ENCODE results near the gene RFX2.

RFX2 gene

DNA sequence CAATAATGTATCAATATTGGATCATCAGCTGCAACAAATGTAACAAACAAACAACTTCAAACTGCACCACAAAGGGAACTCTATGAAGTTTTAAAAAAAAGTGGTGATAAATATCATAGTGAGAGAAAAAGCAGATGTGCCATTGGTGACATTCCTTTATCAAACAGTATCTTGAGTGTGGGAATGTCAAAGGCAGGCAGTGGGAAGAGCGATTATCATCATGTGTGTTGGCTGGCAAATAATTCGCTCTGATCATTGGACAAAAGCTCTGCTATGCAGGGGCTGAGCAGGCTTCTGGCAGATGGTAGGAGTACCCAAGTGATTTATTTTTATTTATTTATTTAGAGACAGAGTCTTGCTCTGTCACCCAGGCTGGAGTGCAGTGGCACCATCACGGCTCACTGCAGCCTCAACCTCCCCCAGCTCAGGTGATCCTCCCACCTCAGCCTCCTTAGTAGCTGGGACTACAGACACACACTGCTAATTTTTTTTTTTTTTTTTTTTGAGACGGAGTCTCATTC lies 76.5 kb downstream of the RFX2 start:
- H3K9ac ChIP-seq (ENCODE audit: low read length): no peak overlapping the region
- H3K4me2 ChIP-seq (ENCODE audit: low read depth, low read length, poor library complexity, severe bottlenecking): no peak overlapping the region
- H3K4me3 ChIP-seq (ENCODE audit: insufficient read depth, low read length, poor library complexity, severe bottlenecking): no peak overlapping the region
- TF ChIP-seq, protein P1, sequence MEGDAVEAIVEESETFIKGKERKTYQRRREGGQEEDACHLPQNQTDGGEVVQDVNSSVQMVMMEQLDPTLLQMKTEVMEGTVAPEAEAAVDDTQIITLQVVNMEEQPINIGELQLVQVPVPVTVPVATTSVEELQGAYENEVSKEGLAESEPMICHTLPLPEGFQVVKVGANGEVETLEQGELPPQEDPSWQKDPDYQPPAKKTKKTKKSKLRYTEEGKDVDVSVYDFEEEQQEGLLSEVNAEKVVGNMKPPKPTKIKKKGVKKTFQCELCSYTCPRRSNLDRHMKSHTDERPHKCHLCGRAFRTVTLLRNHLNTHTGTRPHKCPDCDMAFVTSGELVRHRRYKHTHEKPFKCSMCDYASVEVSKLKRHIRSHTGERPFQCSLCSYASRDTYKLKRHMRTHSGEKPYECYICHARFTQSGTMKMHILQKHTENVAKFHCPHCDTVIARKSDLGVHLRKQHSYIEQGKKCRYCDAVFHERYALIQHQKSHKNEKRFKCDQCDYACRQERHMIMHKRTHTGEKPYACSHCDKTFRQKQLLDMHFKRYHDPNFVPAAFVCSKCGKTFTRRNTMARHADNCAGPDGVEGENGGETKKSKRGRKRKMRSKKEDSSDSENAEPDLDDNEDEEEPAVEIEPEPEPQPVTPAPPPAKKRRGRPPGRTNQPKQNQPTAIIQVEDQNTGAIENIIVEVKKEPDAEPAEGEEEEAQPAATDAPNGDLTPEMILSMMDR (IDR thresholded peaks at IDR 0.05; ENCODE audit: insufficient read depth, low read length, poor library complexity, severe bottlenecking): no peak
- no peak for TF ChIP-seq EZH2phosphoT487 (conservative IDR thresholded peaks at IDR 0.05; ENCODE audit: low read length)
- no peaks in the 10 kb centered on the region for H3K36me3 ChIP-seq (ENCODE audit: low read length)
- no peaks in the 10 kb centered on the region for H3K9me2 ChIP-seq (replicated peaks; ENCODE audit: insufficient read depth, low read length)
- H3K79me2 ChIP-seq (ENCODE audit: insufficient read depth, low read length): no peaks in the 10 kb centered on the region
- H3F3A ChIP-seq (ENCODE audit: insufficient read depth): no peaks in the 10 kb centered on the region
- no peak overlapping the region for H3K27ac ChIP-seq (ENCODE audit: low read depth, low read length)
- no peaks in the 10 kb centered on the region for H3K27me3 ChIP-seq (ENCODE audit: low read length)
- H2AFZ ChIP-seq (ENCODE audit: low read depth, low read length, severe bottlenecking): no peak overlapping the region
- no peaks in the 10 kb centered on the region for H3K9me3 ChIP-seq (ENCODE audit: insufficient read depth, low read length)
- no peaks in the 10 kb centered on the region for H4K20me1 ChIP-seq (ENCODE audit: low read depth, low read length)

DNA sequence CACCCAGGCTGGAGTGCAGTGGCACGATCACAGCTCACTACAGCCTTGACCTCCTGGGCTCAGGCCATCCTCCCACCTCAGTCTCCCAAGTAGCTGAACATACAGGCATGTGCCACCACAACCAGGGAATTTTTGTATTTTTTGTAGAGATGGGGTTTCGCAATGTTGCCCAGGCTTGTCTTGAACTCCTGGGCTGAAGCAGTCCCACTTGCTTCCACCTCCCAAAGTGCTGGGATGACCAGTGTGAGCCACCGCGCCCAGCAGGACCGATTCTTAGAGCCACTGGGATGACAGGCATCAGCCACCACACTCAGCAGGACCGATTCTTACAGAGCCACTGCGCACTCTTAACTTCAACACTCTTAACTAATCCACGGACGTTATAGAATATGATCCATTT lies 77.5 kb downstream of the RFX2 start:
- Histone ChIP-seq H3K36me3 (ENCODE audit: low read length) (no peaks in the 10 kb centered on the region), H3K4me2 (ENCODE audit: low read depth, low read length, poor library complexity, severe bottlenecking) (no peak overlapping the region), H4K20me1 (ENCODE audit: low read depth, low read length) (no peaks in the 10 kb centered on the region), H3K27ac (ENCODE audit: low read depth, low read length) (no peak overlapping the region), H3K4me3 (ENCODE audit: insufficient read depth, low read length, poor library complexity, severe bottlenecking) (no peak overlapping the region), H3K27me3 (ENCODE audit: low read length) (no peaks in the 10 kb centered on the region), H3F3A (ENCODE audit: insufficient read depth) (no peaks in the 10 kb centered on the region), H3K79me2 (ENCODE audit: insufficient read depth, low read length) (no peaks in the 10 kb centered on the region), H3K9me3 (ENCODE audit: insufficient read depth, low read length) (no peaks in the 10 kb centered on the region), H2AFZ (ENCODE audit: low read depth, low read length, severe bottlenecking) (no peak overlapping the region), H3K9me2 (replicated peaks; ENCODE audit: insufficient read depth, low read length) (no peaks in the 10 kb centered on the region), H3K9ac (ENCODE audit: low read length) (no peak overlapping the region)
- TF ChIP-seq, protein P1 (IDR thresholded peaks at IDR 0.05; ENCODE audit: insufficient read depth, low read length, poor library complexity, severe bottlenecking): no peak
- TF ChIP-seq EZH2phosphoT487 (conservative IDR thresholded peaks at IDR 0.05; ENCODE audit: low read length): no peak

DNA sequence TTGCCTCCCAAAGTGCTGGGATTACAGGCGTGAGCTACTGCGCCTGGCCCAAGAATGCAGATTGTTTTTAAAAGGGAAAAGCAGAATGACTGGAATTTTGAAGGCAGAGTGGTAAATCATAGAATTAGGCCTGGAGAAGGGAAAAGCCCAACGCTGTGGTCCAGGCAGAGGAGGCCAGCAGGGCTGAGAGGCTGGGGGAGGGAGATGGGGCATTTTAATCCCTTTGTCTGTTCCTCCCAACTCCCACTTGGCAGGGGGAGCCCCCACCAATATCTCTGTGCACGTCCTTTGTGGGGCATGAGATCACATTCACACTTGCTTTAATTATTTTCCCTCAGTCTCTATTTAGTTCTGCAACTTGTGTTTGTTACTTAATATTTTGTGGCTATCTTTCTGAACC lies 77.9 kb downstream of the RFX2 start:
- TF ChIP-seq EZH2phosphoT487 (conservative IDR thresholded peaks at IDR 0.05; ENCODE audit: low read length): no peak
- Histone ChIP-seq H3K4me3 (ENCODE audit: insufficient read depth, low read length, poor library complexity, severe bottlenecking) (no peak overlapping the region), H3K4me2 (ENCODE audit: low read depth, low read length, poor library complexity, severe bottlenecking) (no peak overlapping the region)

DNA sequence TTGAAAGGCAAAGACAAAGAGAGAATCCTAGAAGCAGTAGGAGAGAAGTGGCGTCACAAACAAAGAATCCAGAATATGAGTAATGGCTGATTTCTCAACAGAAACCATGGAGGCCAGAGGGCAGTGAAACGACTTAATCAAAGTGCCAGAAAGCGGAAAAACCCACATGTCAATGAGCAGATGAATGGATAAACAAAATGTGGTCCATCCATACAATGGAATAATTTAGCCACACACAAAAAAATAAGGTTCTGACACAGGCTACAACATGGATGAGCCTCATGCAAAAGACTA lies 80.1 kb downstream of the RFX2 start:
- Histone ChIP-seq H3K9me3 (ENCODE audit: insufficient read depth, low read length) (no peaks in the 10 kb centered on the region), H3K27ac (ENCODE audit: low read depth, low read length) (no peak overlapping the region), H3F3A (ENCODE audit: insufficient read depth) (no peaks in the 10 kb centered on the region), H3K4me3 (ENCODE audit: insufficient read depth, low read length, poor library complexity, severe bottlenecking) (no peak overlapping the region), H3K9me2 (replicated peaks; ENCODE audit: insufficient read depth, low read length) (no peaks in the 10 kb centered on the region), H3K27me3 (ENCODE audit: low read length) (no peaks in the 10 kb centered on the region), H2AFZ (ENCODE audit: low read depth, low read length, severe bottlenecking) (no peak overlapping the region), H3K4me2 (ENCODE audit: low read depth, low read length, poor library complexity, severe bottlenecking) (no peak overlapping the region), H4K20me1 (ENCODE audit: low read depth, low read length) (no peaks in the 10 kb centered on the region), H3K9ac (ENCODE audit: low read length) (no peak overlapping the region), H3K79me2 (ENCODE audit: insufficient read depth, low read length) (no peaks in the 10 kb centered on the region), H3K36me3 (ENCODE audit: low read length) (no peaks in the 10 kb centered on the region)
- TF ChIP-seq EZH2phosphoT487 (conservative IDR thresholded peaks at IDR 0.05; ENCODE audit: low read length): no peak
- TF ChIP-seq, protein P1 (IDR thresholded peaks at IDR 0.05; ENCODE audit: insufficient read depth, low read length, poor library complexity, severe bottlenecking): no peak

More for the DNA sequence above, 77.9 kb downstream of the RFX2 start:
- Histone ChIP-seq H3K27ac (ENCODE audit: low read depth, low read length) (no peak overlapping the region), H3K79me2 (ENCODE audit: insufficient read depth, low read length) (no peaks in the 10 kb centered on the region), H3K36me3 (ENCODE audit: low read length) (no peaks in the 10 kb centered on the region), H3K9me2 (replicated peaks; ENCODE audit: insufficient read depth, low read length) (no peaks in the 10 kb centered on the region), H3K9me3 (ENCODE audit: insufficient read depth, low read length) (no peaks in the 10 kb centered on the region), H3K9ac (ENCODE audit: low read length) (no peak overlapping the region), H3K27me3 (ENCODE audit: low read length) (no peaks in the 10 kb centered on the region), H2AFZ (ENCODE audit: low read depth, low read length, severe bottlenecking) (no peak overlapping the region), H3F3A (ENCODE audit: insufficient read depth) (no peaks in the 10 kb centered on the region), H4K20me1 (ENCODE audit: low read depth, low read length) (no peaks in the 10 kb centered on the region)
